GM19455 (cell line): ENCODE measurements around the gene PSAP.
"Not testable (repeated sequence)": the region's sequence is repeated elsewhere in the genome, so short reads cannot be mapped to it uniquely, and the experiment has no call there.

ENCODE experiments used
- ATAC-seq: cut with Tn5 transposase; IDR thresholded peaks from one replicate; pipeline ENCODE4 v1.9.1; 2021; ENCODE audit not compliant: unreplicated experiment

The PSAP gene

DNA sequence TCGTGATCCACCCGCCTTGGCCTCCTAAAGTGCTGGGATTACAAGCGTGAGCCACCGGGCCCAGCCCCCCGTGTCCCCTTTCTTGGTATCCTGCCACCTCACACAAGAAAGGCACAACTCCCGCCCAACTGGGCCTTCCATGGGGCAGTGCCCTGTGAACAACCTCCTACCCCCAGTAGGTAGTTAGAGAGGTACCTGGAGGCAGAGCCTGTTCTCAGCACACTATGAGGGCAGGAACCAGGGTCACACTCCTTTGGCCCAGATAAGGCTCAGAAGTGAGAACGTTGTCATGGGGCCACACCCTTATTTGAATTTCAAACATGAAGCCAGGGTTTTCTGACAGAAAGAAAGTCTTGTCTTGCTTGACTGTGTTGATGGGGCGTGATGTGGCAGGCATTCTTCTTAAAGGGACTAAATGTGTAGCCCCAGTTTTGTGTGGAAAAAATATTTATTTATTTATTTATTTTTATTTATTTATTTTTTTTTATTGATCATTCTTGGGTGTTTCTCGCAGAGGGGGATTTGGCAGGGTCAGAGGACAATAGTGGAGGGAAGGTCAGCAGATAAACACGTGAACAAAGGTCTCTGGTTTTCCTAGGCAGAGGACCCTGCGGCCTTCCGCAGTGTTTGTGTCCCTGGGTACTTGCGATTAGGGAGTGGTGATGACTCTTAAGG is 23.8 kb upstream of the PSAP start:
- ATAC-seq, result not testable (repeated sequence)

DNA sequence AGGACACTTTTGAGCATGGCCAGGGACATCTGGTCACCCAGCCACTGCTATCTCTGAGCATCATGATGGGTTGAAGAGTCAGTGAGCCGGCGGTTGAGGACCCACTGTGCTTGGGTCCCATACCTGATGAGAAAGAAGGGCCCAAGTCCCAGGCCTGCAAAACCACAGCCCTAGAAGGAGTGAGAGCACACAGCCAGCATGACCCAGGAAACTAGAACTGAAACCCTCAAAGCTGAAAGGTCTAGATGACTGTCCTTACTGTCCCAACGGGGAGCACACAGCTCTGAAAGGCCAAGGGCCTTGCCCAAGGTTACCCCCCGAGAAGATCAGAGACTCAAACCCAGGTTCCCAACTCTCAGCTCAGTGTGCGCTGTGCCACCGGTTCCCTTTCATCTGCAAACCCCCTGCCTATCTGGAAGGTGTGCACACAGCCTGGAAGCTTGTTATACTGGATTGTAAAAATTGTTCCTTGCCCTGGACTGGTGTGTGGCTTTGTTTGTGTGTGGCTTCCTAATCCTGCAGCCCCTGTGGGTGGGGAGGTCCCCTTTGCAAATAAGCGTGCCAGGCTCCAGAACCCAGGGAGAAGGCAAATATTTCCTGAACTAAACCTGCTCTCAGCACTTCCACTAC is 22.6 kb upstream of the PSAP start:
- ATAC-seq, result peak; percentile 93

DNA sequence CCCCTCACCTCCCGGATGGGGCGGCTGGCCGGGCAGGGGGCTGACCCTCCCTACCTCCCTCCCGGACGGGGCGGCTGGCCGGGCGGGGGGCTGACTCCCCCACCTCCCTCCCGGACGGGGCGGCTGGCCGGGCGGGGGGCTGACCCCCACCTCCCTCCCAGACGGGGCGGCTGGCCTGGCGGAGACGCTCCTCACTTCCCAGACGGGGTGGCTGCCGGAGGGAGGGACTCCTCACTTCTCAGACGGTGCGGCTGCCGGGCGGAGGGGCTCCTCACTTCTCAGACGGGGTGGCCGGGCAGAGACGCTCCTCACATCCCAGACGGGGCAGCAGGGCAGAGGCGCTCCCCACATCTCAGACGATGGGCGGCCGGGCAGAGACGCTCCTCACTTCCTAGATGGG is 18.6 kb upstream of the PSAP start:
- not testable (repeated sequence) for ATAC-seq

DNA sequence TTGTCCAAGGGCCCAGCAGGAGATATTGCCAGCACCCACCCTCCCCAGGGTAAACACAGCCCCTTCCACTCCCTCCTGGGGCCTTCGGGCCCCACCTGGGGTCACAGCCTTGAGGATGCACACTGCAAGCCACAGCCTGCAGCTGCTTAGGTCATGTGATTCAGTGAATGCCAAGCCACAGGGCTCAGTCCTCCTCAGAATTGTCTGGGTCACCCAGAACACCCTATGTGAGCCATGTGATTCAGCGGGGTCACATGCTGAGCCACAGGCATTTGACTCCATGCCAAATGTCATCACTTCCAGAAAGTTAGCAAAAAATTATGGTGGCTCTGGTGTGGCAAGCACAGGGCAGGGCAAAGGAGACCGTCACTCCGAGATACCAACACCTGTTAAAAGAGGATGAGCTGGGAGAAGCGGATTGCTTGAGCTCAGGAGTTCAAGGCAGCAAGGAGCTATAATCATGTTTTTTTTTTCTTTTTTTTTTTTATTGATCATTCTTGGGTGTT is 17.2 kb upstream of the PSAP start:
- no peak for ATAC-seq

DNA sequence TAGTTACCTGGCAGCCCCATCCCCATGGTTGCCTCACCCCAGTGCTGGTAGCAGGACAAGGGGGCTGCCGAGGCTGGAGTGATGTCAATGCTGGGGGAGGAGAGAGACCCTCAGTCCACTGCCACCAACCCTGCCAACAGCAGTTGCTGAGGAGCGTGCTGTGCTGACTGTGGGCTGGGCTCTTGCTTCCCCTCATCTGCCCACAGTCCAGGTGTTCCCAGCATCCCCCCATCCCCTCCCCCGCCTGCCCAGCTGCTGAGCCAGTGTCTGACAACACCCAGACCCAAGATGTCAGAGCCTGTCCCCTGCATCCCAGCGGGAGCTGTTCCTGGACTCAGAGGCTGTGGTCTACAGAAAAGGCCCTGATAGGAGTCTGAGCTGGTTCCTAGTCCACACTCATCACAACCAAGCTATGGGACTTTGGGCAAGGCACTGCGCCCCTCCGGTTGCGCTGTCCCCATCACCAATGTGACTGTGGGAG is 14.6 kb upstream of the PSAP start:
- no peak for ATAC-seq

DNA sequence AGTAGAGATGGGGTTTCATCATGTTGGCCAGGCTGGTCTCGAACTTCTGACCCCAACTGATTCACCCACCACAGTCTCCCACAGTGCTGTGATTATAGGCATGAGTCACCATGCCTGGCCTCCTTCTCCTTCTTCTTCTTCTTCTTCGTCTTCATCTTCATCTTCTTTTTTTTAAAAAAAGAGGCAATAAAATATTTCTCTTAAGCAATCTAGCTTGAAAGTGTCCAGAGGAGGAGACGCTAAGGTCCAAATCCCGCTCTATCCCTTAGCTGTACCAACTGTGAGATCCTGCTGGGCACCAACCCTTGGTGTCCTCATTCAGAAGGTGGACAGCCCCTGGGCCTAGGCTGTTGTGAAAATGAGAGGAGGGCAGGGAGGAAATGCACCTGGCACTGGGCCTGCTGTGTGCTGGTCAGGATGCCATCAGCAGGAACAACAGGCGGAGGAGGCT is 13.9 kb upstream of the PSAP start:
- ATAC-seq, result no peak

DNA sequence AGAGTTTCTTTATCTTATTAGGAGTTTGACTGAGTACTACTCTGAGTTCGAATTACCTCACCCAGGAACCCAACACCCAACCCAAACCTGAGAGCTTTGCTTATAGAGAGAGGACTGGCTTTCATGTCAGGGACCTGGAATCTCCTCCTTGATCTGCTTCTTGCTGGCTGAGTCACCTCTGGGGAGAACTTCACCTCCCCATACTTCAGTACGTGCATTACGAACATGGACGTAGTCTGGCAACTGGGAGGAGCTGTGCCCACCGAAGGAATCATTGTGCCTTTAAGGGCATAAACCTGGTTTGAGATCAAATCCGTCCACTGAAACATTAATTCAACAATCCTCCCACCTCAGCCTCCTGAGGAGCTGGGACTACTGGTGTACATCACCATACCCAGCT is 12.2 kb upstream of the PSAP start:
- no peak for ATAC-seq

DNA sequence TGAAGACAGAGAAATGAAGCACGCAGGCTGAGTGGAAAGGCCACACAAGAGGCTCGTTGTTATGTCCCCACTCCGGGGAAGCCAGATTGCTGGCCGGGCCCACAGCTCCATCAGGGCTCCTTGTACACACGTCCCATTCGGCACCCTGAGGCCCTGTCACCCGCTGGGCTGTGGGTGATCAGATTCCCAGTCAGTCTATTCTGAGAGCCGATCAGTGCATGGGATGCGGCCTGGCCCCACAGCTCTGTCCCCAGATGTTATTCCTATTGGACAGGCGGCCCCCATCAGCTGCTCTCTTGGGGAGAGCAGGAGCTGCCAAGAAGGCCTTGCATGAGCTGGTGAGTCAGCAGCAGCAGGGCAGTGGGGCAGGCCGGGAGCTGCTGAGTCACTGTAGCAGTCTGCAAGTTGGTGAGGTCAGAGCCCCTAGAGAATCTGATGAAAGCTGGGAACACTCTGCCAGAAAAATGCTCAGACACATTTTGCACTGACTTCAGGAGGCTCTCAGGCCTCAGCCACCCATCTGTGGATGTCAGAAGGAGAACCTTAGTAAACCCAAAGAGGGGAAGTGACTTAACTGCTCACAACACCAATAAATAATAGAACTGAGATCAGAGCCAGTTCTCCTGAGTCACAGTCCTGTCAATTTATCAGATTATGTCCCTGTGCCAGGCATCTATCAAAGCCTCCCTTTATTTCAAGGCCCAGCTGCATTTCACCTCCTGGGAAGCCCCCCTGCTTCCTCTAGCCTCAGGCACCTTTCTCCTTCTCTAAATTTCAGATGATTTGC is 9.4 kb upstream of the PSAP start:
- no peak for ATAC-seq

DNA sequence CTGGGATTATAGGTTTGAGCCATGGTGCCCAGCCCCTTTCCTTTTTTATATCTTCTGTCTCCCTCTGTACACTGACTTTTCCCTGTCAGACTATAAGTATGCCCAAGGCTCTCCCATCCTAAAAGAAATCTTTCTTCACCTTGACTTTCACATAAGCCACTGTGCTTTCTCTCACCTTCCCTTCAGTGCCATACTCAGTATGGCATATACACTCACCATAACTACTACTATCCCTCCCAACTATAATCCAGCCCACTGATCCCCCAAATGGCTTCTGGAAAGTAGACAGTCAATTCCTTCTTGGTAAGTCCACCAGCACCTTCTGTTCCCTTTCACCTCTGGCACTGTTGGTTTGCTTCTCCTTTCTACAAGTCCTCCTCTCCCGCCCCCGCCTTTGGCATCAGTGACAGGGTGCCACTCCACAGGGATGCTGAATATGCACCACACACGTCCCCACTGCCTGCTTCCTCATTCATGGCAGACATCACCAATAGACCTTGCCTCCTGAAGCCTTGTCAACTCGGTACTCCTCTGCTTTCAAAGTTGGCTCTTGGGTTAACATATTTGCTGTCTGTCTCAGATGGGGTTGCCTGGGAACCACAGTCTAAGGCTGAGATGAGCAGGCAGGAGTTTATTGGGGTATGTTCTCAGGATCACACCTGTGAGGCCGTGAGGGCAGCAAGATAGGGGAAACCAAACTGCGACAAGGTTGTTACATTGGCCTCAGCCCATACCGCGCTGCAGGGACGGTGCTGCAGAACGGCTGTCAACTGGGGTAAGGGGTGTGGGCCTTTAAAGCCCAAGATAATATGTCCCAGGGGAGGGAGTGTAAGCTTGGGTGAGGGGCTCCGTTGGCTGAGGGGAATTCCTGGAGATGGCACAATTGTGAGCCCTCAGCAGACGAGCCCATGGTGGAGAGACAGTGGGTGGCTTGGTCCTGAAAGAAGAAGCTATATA is 7.2 kb upstream of the PSAP start:
- no peak for ATAC-seq

DNA sequence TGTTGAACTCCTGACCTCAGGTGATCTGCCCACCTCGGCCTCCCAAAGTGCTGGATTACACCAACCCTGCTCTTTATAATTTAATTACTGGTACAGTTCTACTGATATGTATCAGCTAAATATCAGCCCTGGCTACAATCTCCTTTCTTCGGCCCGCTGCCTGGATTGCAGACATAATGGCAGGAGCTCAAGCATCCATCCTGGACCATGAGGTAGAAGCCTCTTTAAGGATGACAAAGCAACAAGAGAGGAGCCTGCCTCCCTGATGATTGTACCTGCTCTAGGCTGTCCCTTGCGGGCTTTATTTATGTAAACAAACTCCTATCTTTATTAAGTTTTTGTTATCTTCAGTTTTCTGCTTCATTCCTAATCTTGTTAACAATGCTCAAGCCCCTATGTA is 5.6 kb upstream of the PSAP start:
- ATAC-seq, result no peak

DNA sequence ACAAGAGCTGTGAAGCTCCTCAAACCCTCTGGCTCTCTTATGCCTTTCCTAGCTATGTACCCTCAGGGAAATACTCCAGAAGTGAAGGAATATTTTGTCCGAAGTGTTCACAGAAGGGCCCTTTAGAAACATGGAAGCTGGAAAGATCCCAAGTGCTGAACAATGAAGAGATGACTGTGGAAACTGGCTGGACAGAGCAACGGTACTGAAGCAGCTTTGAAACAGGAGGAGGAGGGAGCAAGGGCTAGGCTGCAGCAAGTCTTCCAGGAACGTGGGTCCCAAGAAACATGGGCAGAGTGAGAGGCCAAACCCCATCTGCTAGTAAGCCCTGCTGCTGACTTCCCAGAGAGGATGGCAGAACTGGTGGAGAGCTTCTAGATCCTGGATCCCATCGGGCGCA is 3.0 kb upstream of the PSAP start:
- ATAC-seq, result no peak

DNA sequence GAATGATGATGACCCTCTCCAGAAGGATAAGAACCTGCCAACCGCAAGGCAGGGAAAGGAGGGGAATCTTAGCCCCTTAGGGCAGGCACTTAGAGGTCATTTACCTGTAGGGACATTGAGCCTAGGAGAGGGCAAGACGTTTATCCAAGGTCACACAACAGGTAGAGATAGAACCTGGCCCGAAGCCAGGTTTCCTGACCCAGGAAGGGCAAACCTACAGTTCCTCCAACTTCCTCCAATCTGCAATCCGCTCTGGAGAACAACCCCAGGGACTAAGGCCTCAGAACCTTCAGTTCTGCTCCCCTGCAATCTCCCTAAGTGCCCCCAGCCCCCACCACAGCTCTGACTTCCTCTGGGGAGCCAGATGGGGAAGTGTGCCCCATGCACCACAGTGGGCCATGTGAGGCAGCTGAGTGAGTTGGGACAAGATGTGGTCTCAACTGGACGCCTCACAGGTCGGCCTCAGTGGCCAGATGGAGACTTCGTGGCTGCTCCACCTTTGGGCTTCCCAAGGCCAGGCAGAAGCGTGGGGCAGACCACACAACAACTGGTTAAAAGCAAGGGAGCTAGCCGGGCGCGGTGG is 1.4 kb upstream of the PSAP start:
- ATAC-seq, result no peak

DNA sequence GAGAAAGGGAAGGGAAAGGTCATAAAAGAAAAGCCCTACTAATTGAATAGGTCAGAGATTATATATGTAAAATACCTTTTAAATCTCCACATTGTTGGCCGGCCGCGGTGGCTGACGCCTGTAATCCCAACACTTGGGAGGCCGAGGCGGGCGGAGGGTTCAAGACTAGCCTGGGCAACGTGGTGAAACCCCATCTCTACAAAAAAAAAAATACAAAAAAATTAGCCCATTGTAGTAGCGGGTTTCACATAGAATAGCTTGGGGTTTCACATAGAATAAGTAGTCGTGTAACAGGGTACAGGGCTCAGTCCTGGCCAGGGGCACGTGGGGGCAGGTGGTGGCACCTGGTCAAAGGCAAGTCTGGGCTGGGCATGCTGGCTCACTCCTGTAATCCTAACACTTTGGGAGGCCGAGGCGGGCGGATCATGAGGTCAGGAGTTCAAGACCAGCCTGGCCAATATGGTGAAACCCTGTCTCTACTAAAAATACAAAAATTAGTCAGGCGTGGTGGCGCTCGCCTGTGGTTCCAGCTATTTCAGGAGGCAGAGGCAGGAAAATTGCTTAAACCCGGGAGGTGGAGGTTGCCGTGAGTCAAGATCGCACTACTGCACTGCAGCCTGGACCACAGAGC is 529 bp upstream of the PSAP start:
- peak; percentile 24 for ATAC-seq

DNA sequence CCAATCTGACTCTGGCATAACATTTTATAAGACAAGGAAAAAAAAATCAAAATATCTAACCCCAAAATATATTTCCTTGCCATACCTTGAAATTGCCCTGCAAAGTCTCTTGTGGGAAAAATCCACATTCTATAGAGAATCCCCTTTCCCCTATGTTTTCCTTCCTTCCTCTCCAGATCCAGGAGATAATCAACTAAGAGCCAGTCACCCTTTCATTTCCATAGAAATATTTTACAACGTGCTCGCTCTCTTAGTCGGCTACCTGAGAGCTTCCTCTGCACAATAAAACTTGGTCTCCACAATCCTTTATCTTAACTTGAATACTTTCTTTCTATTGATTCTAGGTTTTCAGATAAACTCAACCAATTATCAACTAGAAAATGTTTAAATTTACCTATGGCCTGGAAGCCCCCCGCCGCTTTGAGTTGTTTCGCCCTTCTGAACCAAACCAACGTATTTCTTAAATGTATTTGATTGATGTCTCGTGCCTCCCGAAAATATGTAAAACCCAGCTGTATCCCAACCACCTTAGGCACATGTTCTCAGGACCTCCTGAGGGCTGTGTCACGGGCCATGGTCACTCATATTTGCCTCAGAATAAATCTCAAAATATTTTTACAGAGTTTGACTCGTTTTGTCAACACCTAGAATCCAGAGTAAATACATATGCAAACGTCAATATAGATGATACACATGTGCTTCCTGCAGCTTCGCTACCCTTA is 869 bp downstream of the PSAP start:
- no peak for ATAC-seq

DNA sequence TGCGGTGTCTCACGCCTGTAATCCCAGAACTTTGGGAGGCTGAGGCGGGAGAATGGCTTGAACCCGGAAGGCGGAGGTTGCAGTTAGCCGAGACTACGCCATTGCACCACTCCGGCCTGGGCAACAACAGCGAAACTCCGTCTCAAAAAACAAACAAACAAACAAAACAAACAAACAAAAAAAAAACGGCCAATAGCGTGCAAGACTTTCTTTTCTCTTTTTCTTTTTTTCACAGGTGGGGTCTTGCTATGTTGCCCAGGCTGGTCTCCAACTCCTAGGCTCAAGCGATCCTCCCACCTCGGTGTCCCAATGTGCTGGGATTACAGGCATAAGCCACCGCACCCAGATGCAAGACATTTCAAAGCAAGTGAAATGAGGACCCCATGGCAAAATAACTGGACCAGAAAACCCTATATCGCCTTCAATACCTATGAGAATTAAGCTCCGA is 1.6 kb downstream of the PSAP start:
- no peak for ATAC-seq

DNA sequence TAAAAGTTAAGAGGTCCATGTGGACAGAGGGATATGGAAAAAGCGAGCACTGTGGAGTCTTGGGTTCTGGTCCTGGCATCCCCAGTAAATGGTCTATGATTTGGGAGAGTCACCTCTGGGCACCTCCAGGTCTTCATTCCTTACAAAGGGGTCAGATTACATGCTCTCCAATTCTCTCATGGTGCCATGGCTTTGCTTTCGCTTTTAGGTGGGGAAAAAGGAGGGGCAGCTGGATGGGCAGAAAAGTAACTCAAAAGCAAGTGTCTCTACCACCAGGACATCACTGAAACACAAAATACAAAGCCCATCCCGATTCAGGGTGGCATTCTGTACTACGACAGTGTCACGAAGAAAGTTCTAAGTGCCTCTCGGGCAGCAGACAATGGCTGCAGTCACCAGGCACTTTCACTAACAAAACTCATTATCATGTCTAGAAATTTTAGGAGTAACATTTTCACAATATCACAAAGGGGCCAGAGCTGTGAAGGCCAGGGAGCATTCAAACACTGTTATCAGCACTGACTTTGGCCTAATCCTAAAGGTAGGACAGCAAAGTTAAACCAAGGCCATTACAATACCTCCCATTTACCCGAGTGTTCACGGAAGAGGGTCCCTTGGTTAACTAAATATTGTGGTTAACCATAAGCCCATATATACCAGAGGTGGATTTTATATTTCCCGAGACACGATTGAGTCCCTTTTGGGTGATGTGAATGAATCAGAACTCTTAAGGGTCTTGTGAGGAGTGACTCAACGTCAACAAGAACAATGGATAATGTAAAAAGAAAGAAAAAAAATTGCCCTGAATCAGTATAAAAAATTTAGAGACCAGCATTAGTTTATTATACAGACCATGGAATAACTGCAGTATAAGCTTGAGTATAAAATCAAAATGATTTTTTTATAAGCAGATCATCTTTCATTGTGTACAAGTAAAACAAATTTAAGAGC is 2.5 kb downstream of the PSAP start:
- ATAC-seq, result no peak

DNA sequence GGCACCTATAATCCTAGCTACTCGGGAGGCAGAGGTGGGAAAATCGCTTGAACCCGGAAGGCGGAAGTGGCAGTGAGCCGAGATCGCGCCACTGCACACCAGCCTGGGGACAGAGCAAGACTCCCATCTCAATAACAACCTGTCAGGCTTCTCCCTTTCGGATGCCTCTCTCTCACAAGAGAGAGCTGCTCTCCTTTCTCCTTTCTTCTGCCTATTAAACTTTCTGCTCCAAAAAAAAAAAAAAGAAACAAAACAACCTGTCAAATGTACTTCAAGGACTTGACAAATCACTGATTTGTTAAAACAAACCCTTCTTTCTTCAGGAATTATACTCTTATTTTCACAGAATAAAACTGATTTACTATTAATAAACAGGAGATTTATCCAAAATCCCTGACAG is 3.6 kb downstream of the PSAP start:
- no peak for ATAC-seq

DNA sequence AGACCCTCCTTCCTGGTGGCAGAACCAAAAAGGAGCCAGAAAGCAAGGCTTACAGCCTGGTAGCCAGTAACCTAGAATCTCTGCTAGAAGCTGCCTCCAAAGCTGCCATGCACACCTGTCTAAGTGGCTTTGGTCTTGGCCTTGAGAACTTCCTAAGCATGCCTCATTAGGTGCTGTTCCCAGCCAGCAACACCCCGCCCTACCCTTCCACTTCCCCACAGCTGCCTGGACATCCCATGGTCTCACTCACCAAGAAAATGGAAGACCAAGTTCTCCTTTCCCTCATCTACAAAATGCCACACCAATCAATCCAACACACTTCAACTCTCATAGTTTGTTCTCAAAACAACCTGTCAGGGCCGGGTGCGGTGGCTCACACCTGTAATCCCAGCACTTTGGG is 4.2 kb downstream of the PSAP start:
- ATAC-seq, result no peak
